Measurements from ENCODE around the gene GRHL3.

- TF ChIP-seq EP300 (IDR thresholded peaks at IDR 0.05): no peak
- no peak for TF ChIP-seq POLR2A (IDR thresholded peaks at IDR 0.05)
- TF ChIP-seq, protein P1, sequence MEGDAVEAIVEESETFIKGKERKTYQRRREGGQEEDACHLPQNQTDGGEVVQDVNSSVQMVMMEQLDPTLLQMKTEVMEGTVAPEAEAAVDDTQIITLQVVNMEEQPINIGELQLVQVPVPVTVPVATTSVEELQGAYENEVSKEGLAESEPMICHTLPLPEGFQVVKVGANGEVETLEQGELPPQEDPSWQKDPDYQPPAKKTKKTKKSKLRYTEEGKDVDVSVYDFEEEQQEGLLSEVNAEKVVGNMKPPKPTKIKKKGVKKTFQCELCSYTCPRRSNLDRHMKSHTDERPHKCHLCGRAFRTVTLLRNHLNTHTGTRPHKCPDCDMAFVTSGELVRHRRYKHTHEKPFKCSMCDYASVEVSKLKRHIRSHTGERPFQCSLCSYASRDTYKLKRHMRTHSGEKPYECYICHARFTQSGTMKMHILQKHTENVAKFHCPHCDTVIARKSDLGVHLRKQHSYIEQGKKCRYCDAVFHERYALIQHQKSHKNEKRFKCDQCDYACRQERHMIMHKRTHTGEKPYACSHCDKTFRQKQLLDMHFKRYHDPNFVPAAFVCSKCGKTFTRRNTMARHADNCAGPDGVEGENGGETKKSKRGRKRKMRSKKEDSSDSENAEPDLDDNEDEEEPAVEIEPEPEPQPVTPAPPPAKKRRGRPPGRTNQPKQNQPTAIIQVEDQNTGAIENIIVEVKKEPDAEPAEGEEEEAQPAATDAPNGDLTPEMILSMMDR (IDR thresholded peaks at IDR 0.05): no peak
Observed at GRCh38 chr1:24384251-24385090, 65.3 kb downstream of the GRHL3 start.
